ENCODE measurements around the gene DMAC2L.

- no peak for TF ChIP-seq REST (IDR thresholded peaks at IDR 0.05; ENCODE audit: low read depth, low read length)
- no peak for TF ChIP-seq POLR2A (IDR thresholded peaks at IDR 0.05; ENCODE audit: low read depth, low read length)
- TF ChIP-seq, protein P1, sequence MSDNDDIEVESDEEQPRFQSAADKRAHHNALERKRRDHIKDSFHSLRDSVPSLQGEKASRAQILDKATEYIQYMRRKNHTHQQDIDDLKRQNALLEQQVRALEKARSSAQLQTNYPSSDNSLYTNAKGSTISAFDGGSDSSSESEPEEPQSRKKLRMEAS (IDR thresholded peaks at IDR 0.05; ENCODE audit: low read depth, low read length), result no peak
- TF ChIP-seq POLR2AphosphoS2 (IDR thresholded peaks at IDR 0.05; ENCODE audit: low read depth, low read length), result no peak
- TF ChIP-seq, protein P2, sequence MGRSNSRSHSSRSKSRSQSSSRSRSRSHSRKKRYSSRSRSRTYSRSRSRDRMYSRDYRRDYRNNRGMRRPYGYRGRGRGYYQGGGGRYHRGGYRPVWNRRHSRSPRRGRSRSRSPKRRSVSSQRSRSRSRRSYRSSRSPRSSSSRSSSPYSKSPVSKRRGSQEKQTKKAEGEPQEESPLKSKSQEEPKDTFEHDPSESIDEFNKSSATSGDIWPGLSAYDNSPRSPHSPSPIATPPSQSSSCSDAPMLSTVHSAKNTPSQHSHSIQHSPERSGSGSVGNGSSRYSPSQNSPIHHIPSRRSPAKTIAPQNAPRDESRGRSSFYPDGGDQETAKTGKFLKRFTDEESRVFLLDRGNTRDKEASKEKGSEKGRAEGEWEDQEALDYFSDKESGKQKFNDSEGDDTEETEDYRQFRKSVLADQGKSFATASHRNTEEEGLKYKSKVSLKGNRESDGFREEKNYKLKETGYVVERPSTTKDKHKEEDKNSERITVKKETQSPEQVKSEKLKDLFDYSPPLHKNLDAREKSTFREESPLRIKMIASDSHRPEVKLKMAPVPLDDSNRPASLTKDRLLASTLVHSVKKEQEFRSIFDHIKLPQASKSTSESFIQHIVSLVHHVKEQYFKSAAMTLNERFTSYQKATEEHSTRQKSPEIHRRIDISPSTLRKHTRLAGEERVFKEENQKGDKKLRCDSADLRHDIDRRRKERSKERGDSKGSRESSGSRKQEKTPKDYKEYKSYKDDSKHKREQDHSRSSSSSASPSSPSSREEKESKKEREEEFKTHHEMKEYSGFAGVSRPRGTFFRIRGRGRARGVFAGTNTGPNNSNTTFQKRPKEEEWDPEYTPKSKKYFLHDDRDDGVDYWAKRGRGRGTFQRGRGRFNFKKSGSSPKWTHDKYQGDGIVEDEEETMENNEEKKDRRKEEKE (IDR thresholded peaks at IDR 0.05), result no peak
- no peak for TF ChIP-seq JUNB (IDR thresholded peaks at IDR 0.05)
- TF ChIP-seq EP300 (IDR thresholded peaks at IDR 0.05; ENCODE audit: borderline replicate concordance in 1 of 2, control insufficient read depth in 1 of 2, low read depth in 2 of 2, low read length in 2 of 2), result no peak
- no peak for TF ChIP-seq ZNF207 (IDR thresholded peaks at IDR 0.05; ENCODE audit: borderline replicate concordance)
- no peak for TF ChIP-seq POU2F2 (IDR thresholded peaks at IDR 0.05; ENCODE audit: borderline replicate concordance, low read depth, low read length)
- TF ChIP-seq STAT3 (IDR thresholded peaks at IDR 0.05; ENCODE audit: low read depth, low read length), result no peak
Measured at GRCh38 chr14:50348933-50349332, 36.8 kb downstream of the DMAC2L start.
